NCI-H1105 treated with DMSO at 0.1 percent for 48 hours (cell line): ENCODE results near the gene DCST1.

Experiments used
- DNase-seq: peaks from one replicate; lab custom pipeline; 2025; lab: John Stamatoyannopoulos, UW

Gene DCST1

GRCh38 chr1:155000726-155001424, 32.7 kb upstream of the DCST1 start:
- peak; percentile 88 for DNase-seq

- no peak for DNase-seq
These were observed 32.3 kb upstream of the DCST1 start for GRCh38 chr1:155001425-155001674.

GRCh38 chr1:155001675-155002463, 31.8 kb upstream of the DCST1 start:
- DNase-seq: peak; percentile 98

- DNase-seq: no peak
These were observed 31.0 kb upstream of the DCST1 start, which contains the start of gene ZBTB7B for GRCh38 chr1:155002464-155003226. Gene ZBTB7B, plus strand, starts transcription at chr1:155002802. Its CDS starts 11,859 bp downstream, at chr1:155014661.

- DNase-seq: peak; percentile 32
These were observed 30.3 kb upstream of the DCST1 start for GRCh38 chr1:155003227-155003765.

GRCh38 chr1:155003766-155004351, 29.8 kb upstream of the DCST1 start:
- no peak for DNase-seq

- no peak for DNase-seq
These were observed 29.1 kb upstream of the DCST1 start for GRCh38 chr1:155004352-155005075.

GRCh38 chr1:155005076-155006011, 28.3 kb upstream of the DCST1 start:
- DNase-seq: no peak

- DNase-seq: peak; percentile 2
These were observed 27.0 kb upstream of the DCST1 start for GRCh38 chr1:155006601-155007101.

- DNase-seq: no peak
These were observed 26.3 kb upstream of the DCST1 start for GRCh38 chr1:155007251-155007828.

- DNase-seq: no peak
These were observed 25.3 kb upstream of the DCST1 start for GRCh38 chr1:155008015-155008941.

GRCh38 chr1:155009221-155009711, 24.4 kb upstream of the DCST1 start:
- no peak for DNase-seq

- DNase-seq: no peak
These were observed 23.9 kb upstream of the DCST1 start for GRCh38 chr1:155009742-155010141.

- no peak for DNase-seq
These were observed 23.3 kb upstream of the DCST1 start for GRCh38 chr1:155010211-155010918.

GRCh38 chr1:155011004-155011416, 22.6 kb upstream of the DCST1 start:
- no peak for DNase-seq

GRCh38 chr1:155011437-155012025, 22.1 kb upstream of the DCST1 start:
- DNase-seq: no peak

GRCh38 chr1:155012026-155012546, 21.5 kb upstream of the DCST1 start:
- DNase-seq: peak; percentile 8
